Body of pancreas (tissue), 4 donors: ENCODE data around the gene BRDT. TPM values are rescaled to one million over a fixed set of nuclear protein-coding genes. Genes with fewer than 3 reads are reported as not detected.

Experiments used
- ATAC-seq: fragments of 150-250 bp; one replicate; pipeline ENCODE4 v1.9.1; 2016
- DNase-seq, 4 donors: peaks; one replicate each; pipeline ENCODE4 v3.0.0-alpha.2; 2019
- H3K27ac ChIP-seq, 4 donors: fragments of 200-600 bp; sonication (generic); 1 replicate in 3 of 4; 2 replicates in 1 of 4; pipeline versions ENCODE4 v1.5.1 to v1.6.1; 2016 to 2019; ENCODE audit warnings: mild to moderate bottlenecking in 1 of 4, mixed read lengths in 1 of 4, moderate library complexity in 1 of 4
- H3K27me3 ChIP-seq, 2 donors: fragments of 200-600 bp; sonication (generic); one replicate each; pipeline ENCODE4 v1.6.0; 2016; ENCODE audit warnings: mild to moderate bottlenecking in 1 of 2
- H3K36me3 ChIP-seq, 2 donors: fragments of 200-600 bp; sonication (generic); replicated peaks in 1 of 2; 2 replicates each; pipeline ENCODE4 v1.5.1; 2016; ENCODE audit warnings: low read depth in 2 of 2; ENCODE audit not compliant: insufficient read depth in 1 of 2
- H3K4me1 ChIP-seq: fragments of 200-600 bp; sonication (generic); one replicate; pipeline ENCODE4 v1.6.0; 2016
- H3K4me3 ChIP-seq, 2 donors: fragments of 200-600 bp; sonication (generic); 1 replicate in 1 of 2; 2 replicates in 1 of 2; pipeline ENCODE4 v1.5.1; 2016 to 2019
- H3K9me3 ChIP-seq, 3 donors: fragments of 200-600 bp; sonication (generic); 1 replicate in 2 of 3; 2 replicates in 1 of 3; pipeline ENCODE4 v1.5.1; 2016
- POLR2A ChIP-seq, 3 donors: fragments of 450-650 bp; IDR thresholded peaks; one replicate each; pipeline ENCODE4 v1.6.1; 2016; ENCODE audit warnings: antibody characterized with exemption in 3 of 3, mild to moderate bottlenecking in 2 of 3
- WGBS, 2 donors: methylation state at CpG; one replicate each; pipeline ENCODE4 v1.1.5; 2017; 5-methylcytosine and 5-hydroxymethylcytosine counted together
- intact Hi-C: fragments of 100-400 bp; cut with DNase I; formaldehyde crosslinking; loops from one replicate; pipeline ENCODE4 v1.15.1; 2023
- total RNA-seq, 2 donors: library from RNA; depleted of rRNA; stranded (reverse); fragments of >200 nt; gene quantifications; one replicate each; pipeline ENCODE4 v1.1.0, GENCODE V29; 2016
- TF ChIP-seq, protein P1 (sequence below), 7 experiments: fragments of 450-650 bp in 4 of 7; fragments of 200-600 bp in 3 of 7; sonication (generic) in 3 of 7; IDR thresholded peaks; one replicate each; pipeline ENCODE4 v1.5.1; 2016 to 2019; ENCODE audit warnings: antibody characterized with exemption in 7 of 7

BRDT gene
- total RNA-seq, 2 donors from 2014 or later, result not detected

DNA sequence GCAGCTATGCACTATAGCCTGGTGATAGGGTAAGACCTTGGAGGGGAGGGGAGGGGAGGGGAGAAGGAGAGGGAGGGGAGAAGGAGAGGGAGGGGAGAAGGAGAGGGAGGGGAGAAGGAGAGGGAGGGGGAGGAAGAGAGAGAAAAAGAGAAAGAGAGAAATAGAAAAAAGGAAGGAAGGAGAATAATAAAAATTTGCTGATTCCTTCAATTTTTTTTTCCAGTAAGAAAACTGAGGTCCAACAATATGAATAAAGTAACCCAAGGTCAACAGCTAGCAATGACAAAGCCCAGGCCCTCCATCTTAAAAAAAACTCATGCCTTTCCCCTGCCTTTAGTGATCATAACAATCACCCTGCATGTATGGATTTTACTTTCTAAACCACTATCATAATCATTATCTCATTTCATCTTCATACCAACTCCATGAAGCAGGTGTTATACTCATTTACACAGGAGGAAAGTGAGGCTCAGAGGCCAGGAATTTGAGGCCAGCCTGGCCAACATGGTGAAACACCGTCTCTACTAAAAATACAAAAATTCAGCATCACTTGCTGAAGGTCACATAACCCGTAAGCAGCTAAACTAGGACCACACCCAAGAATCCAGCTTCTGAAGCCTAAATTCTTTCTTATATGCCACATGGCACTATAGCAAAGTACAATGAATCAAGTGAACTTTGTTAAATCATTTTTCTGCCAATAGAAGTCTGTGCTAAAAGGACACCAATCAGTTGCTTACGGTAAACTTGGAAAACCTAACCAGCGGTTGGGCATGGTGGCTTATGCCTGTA is 23.4 kb upstream of the BRDT start:
- TF ChIP-seq POLR2A (IDR thresholded peaks at IDR 0.05), result no peak
- TF ChIP-seq, protein P1, sequence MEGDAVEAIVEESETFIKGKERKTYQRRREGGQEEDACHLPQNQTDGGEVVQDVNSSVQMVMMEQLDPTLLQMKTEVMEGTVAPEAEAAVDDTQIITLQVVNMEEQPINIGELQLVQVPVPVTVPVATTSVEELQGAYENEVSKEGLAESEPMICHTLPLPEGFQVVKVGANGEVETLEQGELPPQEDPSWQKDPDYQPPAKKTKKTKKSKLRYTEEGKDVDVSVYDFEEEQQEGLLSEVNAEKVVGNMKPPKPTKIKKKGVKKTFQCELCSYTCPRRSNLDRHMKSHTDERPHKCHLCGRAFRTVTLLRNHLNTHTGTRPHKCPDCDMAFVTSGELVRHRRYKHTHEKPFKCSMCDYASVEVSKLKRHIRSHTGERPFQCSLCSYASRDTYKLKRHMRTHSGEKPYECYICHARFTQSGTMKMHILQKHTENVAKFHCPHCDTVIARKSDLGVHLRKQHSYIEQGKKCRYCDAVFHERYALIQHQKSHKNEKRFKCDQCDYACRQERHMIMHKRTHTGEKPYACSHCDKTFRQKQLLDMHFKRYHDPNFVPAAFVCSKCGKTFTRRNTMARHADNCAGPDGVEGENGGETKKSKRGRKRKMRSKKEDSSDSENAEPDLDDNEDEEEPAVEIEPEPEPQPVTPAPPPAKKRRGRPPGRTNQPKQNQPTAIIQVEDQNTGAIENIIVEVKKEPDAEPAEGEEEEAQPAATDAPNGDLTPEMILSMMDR (IDR thresholded peaks at IDR 0.05), result no peak
- 88% methylated on average over 4 of the region's 4 CpGs for WGBS, 2 donors
- DNase-seq, result no peak

DNA sequence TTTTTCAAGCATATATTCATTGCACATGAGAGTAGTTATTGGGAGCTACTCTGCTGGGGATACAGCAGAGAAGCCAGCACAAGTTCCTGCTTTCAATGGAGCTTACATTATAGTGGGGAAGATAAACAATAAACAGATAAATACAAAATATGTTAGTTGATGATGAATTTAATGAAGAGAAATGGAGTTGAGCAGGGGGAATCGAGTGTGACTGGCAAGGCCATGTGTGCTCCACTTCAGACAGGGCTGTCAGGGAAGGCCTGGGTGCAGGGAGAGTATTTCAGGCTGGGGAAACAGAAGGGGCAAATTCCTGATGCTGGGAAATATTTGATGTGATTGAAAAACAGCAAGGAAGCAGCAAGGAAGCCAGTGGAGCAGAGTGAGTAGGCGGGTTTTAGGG is 21.2 kb upstream of the BRDT start:
- Histone ChIP-seq H3K27ac (no peak overlapping the region), H3K36me3 (no peaks in the 10 kb centered on the region), H3K4me1 (no peaks in the 10 kb centered on the region), H3K27me3 (no peaks in the 10 kb centered on the region), H3K9me3 (no peaks in the 10 kb centered on the region), H3K4me3 (no peak overlapping the region)
- TF ChIP-seq, protein P1 (IDR thresholded peaks at IDR 0.05), result no peak
- no peak for TF ChIP-seq POLR2A (IDR thresholded peaks at IDR 0.05)
- ATAC-seq, result no peak
- DNase-seq, result no peak
- intact Hi-C loops, result loop anchor here (5.0 kb wide), 1 partner anchor 411 kb away; no protein-coding TSS in a partner anchor
- 68 to 96% methylated on average over 2 of the region's 2 CpGs for WGBS, 2 donors

More for the DNA sequence above, 23.4 kb upstream of the BRDT start:
- no peak overlapping the region for H3K4me3 ChIP-seq
- H3K27me3 ChIP-seq, result no peaks in the 10 kb centered on the region
- H3K36me3 ChIP-seq, result no peaks in the 10 kb centered on the region
- no peaks in the 10 kb centered on the region for H3K4me1 ChIP-seq
- no peak overlapping the region for H3K27ac ChIP-seq
- H3K9me3 ChIP-seq, result no peaks in the 10 kb centered on the region
- intact Hi-C loops, result loop anchor here (5.0 kb wide), 1 partner anchor 409 kb away; no protein-coding TSS in a partner anchor
- ATAC-seq, result no peak

DNA sequence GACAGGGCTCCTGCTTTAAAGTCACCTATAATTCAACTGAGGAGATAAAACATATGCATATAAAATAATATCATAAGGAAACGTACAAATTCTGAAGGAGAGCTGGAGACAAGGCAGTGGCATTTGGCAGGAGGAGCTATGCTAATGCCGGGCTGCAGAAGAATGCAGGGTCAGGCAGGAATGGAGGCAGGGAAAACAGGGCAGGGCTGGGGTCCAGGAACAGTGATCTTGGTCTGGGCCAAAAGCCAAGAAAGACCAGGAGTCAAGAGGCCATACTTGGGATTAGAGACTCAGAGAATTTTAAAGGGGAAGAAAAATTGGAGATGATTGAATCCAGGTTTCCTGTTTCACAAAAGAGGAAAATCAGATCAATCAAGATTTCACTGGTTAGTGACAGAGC is 20.0 kb upstream of the BRDT start:
- no peaks in the 10 kb centered on the region for H3K9me3 ChIP-seq
- no peak overlapping the region for H3K4me3 ChIP-seq
- 14 to 16% methylated on average over 2 of the region's 2 CpGs for whole genome bisulfite sequencing, 2 donors
- no peak overlapping the region for H3K27ac ChIP-seq
- DNase-seq (peak in 1 of 4 donors; percentile 15), ATAC-seq (no peak)
- H3K27me3 ChIP-seq, result no peaks in the 10 kb centered on the region
- intact Hi-C loops, result loop anchor here (5.0 kb wide), 1 partner anchor 412 kb away; no protein-coding TSS in a partner anchor
- TF ChIP-seq POLR2A (IDR thresholded peaks at IDR 0.05), result no peak
- TF ChIP-seq, protein P1 (IDR thresholded peaks at IDR 0.05), result no peak
- H3K36me3 ChIP-seq, result no peaks in the 10 kb centered on the region
- H3K4me1 ChIP-seq, result no peaks in the 10 kb centered on the region

DNA sequence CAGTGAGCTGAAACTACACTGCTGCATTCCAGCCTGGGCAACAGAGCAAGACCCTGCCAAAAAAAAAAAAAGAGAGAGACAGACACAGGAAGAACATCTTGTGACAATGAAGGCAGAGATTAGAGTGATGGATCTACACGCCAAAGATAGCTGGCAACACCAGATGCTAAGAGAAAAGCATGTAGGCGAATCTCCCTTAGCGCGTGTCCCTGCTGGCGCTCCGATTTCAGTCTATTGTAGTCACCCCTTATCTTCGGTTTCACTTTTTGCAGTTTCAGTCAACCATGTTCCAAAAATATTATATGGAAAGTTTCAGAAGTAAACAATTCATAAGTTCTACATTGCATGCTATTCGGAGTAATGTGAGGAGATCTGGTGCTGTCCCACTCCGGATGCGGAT is 11.6 kb upstream of the BRDT start:
- Histone ChIP-seq H3K27ac (no peak overlapping the region), H3K9me3 (no peaks in the 10 kb centered on the region), H3K36me3 (no peaks in the 10 kb centered on the region), H3K27me3 (no peaks in the 10 kb centered on the region), H3K4me1 (no peaks in the 10 kb centered on the region), H3K4me3 (no peak overlapping the region)
- no peak for DNase-seq
- intact Hi-C loops, result no loop called here
- no peak for ATAC-seq
- no peak for TF ChIP-seq POLR2A (IDR thresholded peaks at IDR 0.05)
- TF ChIP-seq, protein P1 (IDR thresholded peaks at IDR 0.05), result no peak
- WGBS, 2 donors, result 91 to 92% methylated on average over 10 of the region's 10 CpGs

- Histone ChIP-seq H3K27me3 (no peaks in the 10 kb centered on the region), H3K4me3 (no peak overlapping the region), H3K4me1 (no peaks in the 10 kb centered on the region), H3K27ac (no peak overlapping the region), H3K36me3 (no peaks in the 10 kb centered on the region), H3K9me3 (no peaks in the 10 kb centered on the region)
- intact Hi-C loops, result no loop called here
- WGBS, 2 donors, result 71 to 72% methylated on average over 3 of the region's 3 CpGs
- no peak for DNase-seq
- no peak for ATAC-seq
- TF ChIP-seq, protein P1 (IDR thresholded peaks at IDR 0.05), result no peak
- no peak for TF ChIP-seq POLR2A (IDR thresholded peaks at IDR 0.05)
These were observed 8.7 kb upstream of the BRDT start for GRCh38 chr1:91940496-91940895.
